NCI-H2196 (cell line): ENCODE results near the gene NRL.

Source experiments
- DNase-seq: peaks from one replicate; lab custom pipeline; 2025; ENCODE audit not compliant: unreplicated experiment; lab: John Stamatoyannopoulos, UW

Gene NRL

DNA sequence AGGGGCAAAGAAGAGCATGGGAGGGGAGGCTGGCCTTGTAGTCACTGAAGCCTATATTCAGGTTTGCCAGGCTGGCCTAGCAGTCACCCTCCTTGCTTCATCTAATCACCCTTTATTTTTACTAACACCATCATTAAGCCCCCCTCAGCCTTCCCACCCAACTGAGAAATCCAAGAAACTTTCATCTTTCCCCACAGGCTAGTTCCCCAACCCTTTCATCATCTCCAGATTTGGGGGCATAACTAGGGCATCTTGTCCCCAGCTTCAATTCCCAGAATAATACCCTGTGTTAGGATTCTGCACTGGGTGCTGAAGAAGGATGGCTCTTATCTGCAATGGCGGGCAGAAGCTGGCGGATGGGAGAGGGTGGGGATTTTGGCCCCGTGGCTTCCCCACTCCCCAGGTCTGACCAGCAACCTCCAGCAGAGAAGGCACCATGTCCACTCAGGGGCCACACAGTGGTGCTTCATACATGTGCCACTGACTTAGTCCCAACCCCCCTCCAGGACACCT lies 13.7 kb downstream of the NRL start:
- DNase-seq: no peak

GRCh38 chr14:24100197-24100981 lies 14.4 kb downstream of the NRL start:
- DNase-seq: no peak

DNA sequence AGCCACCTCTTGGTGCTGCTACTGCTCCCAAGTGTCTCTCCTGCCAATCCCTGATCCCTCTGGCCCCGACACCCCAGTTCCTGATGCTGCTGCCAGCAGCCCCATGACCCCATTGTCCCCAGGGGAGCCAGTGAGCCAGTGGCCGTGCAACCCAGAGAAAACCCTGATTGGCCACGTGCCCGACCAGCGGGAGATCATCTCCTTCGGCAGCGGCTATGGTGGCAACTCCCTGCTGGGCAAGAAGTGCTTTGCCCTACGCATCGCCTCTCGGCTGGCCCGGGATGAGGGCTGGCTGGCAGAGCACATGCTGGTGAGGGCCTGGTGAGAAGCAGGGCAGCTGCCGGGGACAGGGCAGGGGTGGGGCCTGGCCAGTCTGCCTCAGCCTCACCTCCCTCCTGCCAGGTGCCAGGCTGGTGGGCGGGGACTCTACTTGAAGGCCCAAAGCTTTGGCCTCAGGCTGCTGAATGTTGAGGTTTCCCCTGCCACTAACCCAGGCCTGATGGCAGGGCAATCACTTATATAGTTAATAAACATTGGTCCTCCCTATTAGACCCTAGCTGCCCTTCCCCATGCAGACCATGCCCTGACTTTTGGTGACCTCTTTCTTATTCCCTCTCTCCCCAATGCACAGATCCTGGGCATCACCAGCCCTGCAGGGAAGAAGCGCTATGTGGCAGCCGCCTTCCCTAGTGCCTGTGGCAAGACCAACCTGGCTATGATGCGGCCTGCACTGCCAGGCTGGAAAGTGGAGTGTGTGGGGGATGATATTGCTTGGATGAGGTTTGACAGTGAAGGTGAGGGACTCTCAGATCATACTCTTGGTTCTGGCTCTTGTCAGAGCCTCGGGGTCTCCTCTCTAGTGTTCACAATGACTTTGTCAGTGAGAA lies 15.6 kb downstream of the NRL start:
- DNase-seq: peak; percentile 89

DNA sequence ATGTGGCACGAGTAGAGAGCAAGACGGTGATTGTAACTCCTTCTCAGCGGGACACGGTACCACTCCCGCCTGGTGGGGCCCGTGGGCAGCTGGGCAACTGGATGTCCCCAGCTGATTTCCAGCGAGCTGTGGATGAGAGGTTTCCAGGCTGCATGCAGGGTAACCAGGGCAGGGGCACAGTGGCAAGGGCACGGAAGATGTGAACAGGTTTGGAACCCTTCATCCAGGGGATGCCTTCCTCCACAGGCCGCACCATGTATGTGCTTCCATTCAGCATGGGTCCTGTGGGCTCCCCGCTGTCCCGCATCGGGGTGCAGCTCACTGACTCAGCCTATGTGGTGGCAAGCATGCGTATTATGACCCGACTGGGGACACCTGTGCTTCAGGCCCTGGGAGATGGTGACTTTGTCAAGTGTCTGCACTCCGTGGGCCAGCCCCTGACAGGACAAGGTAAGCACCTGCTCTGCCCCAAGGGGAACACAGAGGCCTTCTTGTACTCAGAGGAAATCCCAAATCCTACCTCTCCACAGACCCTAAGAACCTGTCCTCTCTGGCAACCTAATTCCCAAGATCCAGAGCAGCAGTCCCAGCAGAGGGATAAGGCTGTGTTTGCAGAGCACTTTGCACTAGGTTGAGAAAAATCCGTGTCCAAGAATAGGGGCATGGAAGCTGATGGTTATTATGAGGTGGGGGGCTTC lies 16.4 kb downstream of the NRL start:
- no peak for DNase-seq

DNA sequence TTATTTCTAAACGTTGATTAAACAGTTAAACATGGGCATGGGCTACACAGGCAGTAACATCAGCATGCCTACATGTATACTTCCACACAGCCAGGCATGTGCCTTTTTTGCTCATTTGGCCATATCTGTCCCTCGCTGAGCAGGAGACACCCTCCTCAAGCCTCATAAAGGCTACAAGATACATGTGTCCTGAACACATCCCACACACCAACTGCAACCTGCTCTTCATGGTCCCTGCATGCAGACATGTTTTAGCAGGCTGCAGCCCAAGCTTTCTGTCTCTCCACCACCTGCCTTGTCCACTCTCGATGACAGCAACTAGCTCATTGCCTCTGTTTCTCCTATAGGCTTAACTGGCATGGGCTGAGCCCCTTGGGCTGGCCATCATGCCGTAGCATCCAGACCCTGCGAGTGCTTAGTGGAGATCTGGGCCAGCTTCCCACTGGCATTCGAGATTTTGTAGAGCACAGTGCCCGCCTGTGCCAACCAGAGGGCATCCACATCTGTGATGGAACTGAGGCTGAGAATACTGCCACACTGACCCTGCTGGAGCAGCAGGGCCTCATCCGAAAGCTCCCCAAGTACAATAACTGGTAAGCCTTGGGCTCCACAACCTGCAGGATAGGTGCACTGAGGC lies 18.1 kb downstream of the NRL start:
- no peak for DNase-seq

DNA sequence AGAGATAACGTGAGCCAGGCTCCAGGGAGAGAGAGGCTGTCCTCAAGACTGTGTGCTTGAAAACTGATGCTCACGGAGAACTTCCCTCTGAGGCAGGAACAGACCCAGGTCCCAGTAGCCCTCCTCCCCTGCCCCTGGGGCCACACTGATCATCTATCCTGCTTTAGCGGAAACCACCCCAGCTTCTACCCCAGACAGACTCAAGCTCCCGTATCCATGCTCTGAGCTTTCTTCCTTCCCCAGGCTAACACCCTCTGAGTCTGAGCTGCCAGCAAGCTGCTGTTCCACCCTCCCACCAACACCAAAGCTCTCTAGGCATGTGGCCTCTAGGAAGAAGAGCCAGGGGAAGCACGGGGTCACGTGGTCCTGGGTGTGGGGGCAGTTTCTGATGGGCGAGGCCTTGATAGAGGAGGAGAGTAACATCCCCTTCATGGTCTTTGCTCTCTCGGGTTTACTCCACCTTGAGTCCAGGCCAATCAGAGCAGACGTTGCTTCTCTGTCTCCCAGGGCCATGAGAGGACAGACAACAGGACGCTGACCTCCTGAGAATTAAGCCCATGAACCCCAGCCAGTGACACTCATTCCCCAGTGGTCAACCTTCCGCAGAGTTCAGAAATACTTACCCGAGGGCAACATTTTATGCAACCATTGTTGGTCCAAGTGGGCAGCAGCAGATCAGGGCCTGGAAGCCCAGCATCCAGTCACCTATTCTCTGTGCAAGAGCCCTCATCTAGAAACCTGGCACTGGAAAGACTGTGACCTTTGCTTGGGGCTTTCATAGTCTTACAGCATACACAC lies 19.3 kb downstream of the NRL start:
- peak; percentile 72 for DNase-seq

- no peak for DNase-seq
Measured at GRCh38 chr14:24094841-24095270, 19.9 kb downstream of the NRL start.

DNA sequence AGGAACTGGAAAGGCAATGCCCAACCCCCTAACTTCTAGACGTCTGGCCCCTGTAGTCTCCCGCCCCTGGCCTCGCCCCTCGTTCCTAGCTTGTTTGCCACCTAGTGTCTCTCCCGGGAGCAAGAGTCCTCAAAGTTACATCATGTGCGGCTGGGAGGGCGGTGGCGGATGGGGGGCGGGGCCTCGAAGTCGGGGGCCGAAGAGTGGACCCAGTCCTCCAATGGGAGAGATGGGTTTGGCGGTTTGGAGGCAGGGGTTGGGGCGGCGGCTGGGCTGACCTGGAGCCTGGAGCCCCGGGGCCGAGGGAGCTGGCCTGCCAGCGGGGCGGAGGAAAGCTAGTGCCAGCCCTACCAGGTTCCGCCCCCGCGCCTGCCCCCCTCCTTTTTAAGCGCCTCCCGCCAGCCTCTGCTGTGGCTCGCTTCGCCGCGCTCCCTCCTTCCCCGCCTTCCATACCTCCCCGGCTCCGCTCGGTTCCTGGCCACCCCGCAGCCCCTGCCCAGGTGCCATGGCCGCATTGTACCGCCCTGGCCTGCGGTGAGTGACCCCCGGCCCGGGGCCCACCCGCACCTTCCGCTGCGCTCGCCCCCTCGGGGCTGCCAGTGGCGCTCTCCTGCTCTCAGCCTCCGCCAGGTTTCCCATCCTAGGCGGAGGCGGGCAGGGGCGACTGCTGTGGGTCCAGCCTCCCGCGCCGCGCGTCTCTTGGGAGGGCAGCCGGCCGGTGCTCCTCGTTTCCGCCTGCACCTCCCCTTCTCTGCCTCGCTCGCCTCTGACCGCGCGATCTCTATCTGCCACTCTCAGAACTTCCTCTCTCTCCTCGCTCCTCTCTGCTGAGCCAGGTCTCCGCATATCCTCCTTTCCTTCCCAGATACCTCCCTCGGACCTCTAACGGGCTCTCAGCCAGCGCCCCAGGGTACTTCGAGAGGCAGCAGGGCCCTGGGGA lies 20.6 kb downstream of the NRL start, which contains the start of gene PCK2:
Gene PCK2 (plus strand): TSS at position 411 of the 940 bp plus-strand sequence. CDS start 95 bp downstream, at position 506.
- DNase-seq: peak; percentile 93

GRCh38 chr14:24093207-24093900 lies 21.4 kb downstream of the NRL start:
- no peak for DNase-seq

DNA sequence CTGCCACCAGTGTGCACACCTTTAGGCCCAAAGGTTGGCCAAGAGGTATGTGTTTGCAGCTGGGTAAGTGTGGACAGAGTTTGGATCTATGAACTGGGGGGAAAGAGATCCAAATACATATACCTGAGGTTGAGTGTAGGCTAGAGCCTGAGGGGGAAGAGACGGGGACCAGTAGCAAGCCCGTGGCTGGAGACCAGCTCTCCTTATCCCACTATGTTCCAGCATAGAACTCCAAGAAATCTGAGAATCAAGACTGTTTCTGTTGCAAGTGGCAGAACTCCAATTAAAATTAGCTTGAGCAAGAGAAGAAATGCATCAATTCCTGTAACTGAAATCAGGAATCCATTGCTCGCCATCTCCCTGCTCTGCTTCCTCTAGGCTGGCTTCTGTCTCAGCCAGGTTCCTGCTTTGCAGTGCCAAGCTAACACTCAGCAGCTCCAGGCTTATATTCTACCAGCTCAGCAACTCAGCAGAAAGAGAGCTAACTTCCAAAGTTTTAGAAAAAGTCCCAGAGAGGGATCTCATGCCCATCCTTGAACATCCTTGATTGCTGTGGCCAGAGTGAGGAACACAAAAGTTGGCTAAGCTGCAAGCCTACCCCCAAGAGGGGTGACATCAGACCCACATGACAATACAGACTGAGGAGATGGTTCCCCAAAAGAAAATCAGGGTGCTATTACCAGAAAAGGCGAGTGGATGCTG lies 22.1 kb downstream of the NRL start:
- no peak for DNase-seq

DNA sequence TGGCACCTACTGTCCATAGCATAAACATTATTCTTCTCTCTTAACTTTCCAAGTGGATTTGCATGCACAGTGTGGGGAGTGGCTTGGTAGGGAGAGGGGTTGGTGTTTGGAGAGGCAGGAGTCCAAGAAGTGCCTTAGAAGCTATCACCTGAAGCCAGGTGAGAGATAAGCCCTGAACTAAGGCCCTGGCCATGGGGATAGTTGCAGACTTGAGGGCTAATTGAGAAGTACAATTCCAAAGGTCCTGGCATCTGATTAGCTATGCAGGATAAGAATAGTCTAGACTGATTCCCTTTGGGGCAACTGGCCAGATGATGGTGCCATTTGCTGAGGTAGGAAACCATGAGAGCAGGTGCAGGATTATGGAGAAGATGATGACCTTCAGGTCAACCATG lies 22.6 kb downstream of the NRL start:
- no peak for DNase-seq

DNA sequence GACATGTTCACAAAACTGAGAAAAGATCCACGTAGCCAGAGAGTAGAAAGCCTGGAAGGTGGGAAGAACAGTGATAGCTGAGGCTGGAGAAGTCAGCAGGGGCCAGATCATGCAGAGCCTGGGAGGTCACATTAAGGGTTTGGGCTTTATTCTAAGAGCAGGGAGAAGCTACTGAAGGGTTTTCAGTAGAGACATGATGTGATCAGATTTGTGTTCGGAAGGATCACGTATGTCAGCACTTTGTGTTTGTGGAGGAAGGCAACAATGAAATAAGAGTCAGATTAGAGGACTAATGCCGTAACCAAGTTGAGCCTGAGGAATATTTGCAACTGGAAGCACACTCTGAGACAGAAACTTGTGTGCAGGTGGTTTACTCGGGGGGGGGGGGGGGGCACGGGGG lies 24.9 kb downstream of the NRL start:
- DNase-seq: no peak

- no peak for DNase-seq
Measured at GRCh38 chr14:24088095-24088494, 26.7 kb downstream of the NRL start.

GRCh38 chr14:24087004-24087403 lies 27.7 kb downstream of the NRL start:
- no peak for DNase-seq

DNA sequence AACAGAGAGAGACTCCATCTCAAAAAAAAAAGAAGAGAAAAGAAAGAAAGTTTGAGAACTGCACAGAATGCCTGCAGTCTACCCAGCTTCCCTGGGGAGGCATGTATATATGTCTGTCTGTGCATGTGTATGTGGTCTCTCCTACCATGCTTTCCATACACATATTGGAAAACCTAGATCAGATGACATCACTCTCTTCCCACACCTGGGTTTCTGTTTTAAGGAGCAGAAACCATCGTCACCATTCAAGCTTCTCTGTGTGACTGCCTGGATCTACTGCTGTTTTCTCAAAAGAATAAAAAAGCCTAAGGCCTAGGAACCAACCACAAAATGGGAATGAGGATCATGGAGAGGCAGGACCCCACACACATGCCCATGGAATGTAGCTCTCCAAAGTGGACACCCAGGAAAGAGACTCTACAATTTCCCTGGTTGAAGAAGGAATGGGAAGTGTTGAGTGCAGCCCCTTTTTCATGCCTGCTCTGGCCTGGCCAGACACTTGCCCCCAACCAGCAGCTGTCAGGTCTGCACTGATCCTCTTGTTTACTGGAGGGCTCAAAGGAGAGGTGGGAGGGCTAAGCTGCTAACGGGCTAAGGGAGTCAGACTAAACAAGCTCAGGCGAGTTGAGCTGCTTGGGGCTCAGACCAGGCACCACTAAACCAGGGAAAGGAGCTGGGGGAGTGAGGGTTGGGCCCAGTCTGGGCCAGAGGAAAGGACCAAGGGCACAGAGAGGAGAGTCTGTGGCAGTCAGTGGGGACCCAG lies 28.4 kb downstream of the NRL start:
- no peak for DNase-seq

- DNase-seq: no peak
Measured at GRCh38 chr14:24085215-24085614, 29.5 kb downstream of the NRL start.

DNA sequence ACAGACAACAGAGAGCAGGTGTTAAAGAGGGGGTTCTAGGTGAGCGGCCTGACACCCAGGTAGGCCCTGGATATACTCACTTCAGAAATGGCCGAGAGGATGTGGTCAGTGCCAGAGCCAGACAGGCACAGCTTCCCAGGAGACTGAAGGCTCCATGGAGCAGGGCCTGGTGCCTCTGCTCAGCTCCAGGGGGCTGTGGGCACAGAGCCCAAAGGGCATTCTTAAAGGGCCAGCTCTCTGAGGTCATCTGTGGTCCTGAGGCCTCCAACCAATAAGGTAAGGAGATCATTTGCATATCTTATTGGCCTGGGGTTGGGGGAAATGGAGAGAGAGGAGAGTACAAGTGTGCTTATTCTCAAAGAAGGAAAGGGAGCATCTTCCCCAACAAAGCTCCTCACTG lies 30.3 kb downstream of the NRL start:
- no peak for DNase-seq
